HL-60 (cell line): ENCODE data around the gene GAGE10.

Experiments
- DNase-seq, 2 experiments: peaks; one replicate each; pipeline ENCODE4 v3.0.0-alpha.2; 2010 to 2020; ENCODE audit warnings: low read depth in 1 of 2, low spot score in 1 of 2
- H3K27ac ChIP-seq: fragments of 250-450 bp; sonication (Bioruptor Pico); replicated peaks from 2 replicates; pipeline ENCODE4 v1.5.1; 2020; ENCODE audit warnings: mild to moderate bottlenecking, moderate library complexity
- H3K27me3 ChIP-seq: fragments of 250-450 bp; sonication (Bioruptor Pico); 2 replicates; pipeline ENCODE4 v1.5.1; 2021; ENCODE audit warnings: mild to moderate bottlenecking, moderate library complexity; ENCODE audit not compliant: insufficient read depth, poor library complexity, severe bottlenecking
- H3K4me3 ChIP-seq: replicated peaks from 2 replicates; pipeline ENCODE4 v1.5.1; 2011; ENCODE audit warnings: mild to moderate bottlenecking, control low read depth, low read length; ENCODE audit not compliant: insufficient read depth
- GABPA ChIP-seq: IDR thresholded peaks from 2 replicates; pipeline ENCODE4 v1.6.1; 2012; ENCODE audit warnings: low read depth
- POLR2AphosphoS5 ChIP-seq: IDR thresholded peaks from 2 replicates; pipeline ENCODE4 v1.6.1; 2012; ENCODE audit warnings: low read depth
- SPI1 ChIP-seq: IDR thresholded peaks from 2 replicates; pipeline ENCODE4 v1.6.1; 2012; ENCODE audit warnings: low read depth, mild to moderate bottlenecking, borderline replicate concordance
- TF ChIP-seq, protein P1 (sequence below): IDR thresholded peaks from one replicate; pipeline ENCODE4 v1.5.1; 2011; ENCODE audit warnings: low read length, control low read depth, inconsistent platforms; ENCODE audit not compliant: insufficient read depth
- TF ChIP-seq, protein P2 (sequence below): IDR thresholded peaks from 2 replicates; pipeline ENCODE4 v1.6.1; 2012; ENCODE audit warnings: low read depth; ENCODE audit not compliant: insufficient replicate concordance

The GAGE10 gene

DNA sequence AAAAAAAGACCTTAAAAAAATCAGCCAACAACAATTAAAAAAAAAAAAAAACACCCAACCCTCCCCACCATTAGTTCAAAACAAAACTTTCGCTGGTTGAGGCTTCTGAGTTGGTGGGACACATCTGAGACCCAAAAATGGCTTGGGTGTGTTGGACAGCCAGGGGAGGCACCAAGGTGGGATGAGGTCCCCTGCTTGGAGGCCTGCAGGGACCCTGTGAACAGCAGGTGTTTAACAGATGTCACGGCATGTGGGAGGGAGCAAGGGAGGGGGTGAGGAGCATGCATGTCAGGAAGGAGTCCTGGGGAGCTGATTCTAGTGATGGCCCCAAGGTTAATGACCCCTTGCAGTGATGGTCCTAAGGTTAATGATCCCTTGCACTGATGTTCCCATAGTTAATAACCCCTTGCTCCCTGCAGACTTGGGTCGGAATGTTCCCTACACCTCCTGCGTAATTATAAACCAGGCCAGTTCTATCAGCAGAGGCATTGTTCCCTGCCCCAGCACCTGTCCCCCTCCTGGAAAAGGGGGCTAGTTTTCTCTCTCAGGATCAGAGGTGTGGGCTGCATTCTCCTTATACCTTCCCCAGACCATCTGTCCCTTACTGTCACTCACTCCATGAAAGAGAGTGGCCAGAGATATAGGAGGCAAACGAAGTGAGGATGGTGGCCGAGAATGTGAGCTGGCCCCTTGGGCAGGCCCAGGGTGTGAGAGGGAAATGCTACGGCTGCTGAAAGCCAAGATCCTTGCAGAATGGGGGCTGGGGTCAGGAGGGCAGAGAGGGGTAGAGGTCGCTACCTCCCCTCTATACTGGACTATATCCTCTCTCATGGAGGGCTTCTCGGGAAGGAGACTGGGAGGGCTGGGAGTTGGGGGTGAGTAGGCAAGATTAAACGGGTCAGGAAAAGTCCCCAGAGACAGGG is 36.7 kb upstream of the GAGE10 start:
- Histone ChIP-seq H3K27me3 (no peaks in the 10 kb centered on the region), H3K27ac (no peak overlapping the region), H3K4me3 (no peak overlapping the region)
- DNase-seq, result no peak
- no peak for TF ChIP-seq POLR2AphosphoS5
- TF ChIP-seq, protein P1, sequence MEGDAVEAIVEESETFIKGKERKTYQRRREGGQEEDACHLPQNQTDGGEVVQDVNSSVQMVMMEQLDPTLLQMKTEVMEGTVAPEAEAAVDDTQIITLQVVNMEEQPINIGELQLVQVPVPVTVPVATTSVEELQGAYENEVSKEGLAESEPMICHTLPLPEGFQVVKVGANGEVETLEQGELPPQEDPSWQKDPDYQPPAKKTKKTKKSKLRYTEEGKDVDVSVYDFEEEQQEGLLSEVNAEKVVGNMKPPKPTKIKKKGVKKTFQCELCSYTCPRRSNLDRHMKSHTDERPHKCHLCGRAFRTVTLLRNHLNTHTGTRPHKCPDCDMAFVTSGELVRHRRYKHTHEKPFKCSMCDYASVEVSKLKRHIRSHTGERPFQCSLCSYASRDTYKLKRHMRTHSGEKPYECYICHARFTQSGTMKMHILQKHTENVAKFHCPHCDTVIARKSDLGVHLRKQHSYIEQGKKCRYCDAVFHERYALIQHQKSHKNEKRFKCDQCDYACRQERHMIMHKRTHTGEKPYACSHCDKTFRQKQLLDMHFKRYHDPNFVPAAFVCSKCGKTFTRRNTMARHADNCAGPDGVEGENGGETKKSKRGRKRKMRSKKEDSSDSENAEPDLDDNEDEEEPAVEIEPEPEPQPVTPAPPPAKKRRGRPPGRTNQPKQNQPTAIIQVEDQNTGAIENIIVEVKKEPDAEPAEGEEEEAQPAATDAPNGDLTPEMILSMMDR, result no peak

DNA sequence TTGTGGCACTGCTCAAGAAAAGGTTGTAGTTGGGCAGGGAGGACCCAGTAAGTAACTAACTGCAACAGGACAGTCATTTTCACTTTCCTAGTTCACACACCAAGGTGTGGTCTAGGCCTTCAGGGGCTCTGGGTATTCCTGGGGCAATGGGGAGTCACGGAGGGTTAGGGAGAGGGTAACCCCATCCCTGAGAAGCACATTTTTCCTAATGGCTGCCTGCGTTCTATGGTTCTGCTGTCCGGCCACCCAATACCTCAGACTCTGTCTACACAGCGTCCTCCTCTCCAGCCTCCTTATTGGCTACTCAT is 34.8 kb upstream of the GAGE10 start:
- no peak for DNase-seq
- Histone ChIP-seq H3K27me3 (no peaks in the 10 kb centered on the region), H3K4me3 (peak overlapping the region; percentile 55), H3K27ac (peak overlapping the region; percentile 95)
- TF ChIP-seq, protein P2, sequence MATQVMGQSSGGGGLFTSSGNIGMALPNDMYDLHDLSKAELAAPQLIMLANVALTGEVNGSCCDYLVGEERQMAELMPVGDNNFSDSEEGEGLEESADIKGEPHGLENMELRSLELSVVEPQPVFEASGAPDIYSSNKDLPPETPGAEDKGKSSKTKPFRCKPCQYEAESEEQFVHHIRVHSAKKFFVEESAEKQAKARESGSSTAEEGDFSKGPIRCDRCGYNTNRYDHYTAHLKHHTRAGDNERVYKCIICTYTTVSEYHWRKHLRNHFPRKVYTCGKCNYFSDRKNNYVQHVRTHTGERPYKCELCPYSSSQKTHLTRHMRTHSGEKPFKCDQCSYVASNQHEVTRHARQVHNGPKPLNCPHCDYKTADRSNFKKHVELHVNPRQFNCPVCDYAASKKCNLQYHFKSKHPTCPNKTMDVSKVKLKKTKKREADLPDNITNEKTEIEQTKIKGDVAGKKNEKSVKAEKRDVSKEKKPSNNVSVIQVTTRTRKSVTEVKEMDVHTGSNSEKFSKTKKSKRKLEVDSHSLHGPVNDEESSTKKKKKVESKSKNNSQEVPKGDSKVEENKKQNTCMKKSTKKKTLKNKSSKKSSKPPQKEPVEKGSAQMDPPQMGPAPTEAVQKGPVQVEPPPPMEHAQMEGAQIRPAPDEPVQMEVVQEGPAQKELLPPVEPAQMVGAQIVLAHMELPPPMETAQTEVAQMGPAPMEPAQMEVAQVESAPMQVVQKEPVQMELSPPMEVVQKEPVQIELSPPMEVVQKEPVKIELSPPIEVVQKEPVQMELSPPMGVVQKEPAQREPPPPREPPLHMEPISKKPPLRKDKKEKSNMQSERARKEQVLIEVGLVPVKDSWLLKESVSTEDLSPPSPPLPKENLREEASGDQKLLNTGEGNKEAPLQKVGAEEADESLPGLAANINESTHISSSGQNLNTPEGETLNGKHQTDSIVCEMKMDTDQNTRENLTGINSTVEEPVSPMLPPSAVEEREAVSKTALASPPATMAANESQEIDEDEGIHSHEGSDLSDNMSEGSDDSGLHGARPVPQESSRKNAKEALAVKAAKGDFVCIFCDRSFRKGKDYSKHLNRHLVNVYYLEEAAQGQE, result no peak
- TF ChIP-seq GABPA (no peak), POLR2AphosphoS5 (no peak), SPI1 (no peak)
- TF ChIP-seq, protein P1, result no peak

DNA sequence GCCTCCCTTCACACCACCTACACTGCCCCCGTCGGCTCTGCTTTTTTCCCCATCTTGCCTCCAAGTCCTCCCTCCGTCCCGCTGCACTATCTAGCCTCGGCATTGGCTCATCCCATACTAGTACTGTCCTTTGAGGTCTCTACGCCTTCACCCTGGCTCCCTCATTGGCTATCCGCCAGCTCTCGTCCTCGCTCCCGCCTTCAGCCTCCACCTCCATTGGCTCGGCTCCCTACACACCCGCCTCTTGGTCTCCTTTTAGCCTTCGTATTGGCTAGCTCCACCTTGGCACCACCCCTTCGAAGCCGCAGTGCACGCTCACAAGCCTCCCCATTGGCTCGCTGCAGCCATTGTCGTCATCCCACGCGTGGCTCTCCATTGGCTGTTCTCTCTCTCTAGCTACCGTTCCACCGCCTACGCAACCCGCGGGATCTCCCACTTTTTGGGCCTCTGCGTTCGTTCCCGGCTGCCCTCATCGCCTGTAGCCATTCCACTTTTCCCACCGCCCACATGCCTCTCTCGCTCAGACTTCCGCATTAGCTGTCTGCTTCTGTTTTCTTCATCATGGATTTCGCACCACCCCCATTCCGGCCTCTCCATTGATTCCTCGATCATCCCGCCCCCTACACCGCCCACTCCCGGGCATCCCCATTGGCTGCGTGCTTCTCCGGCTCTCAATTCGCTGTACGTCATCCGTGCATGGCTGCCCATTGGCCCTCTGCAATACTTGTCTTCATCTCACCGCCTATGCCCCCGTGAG is 34.3 kb upstream of the GAGE10 start:
- peak; percentile 94 to 98 for DNase-seq
- Histone ChIP-seq H3K27me3 (no peaks in the 10 kb centered on the region), H3K27ac (peak overlapping the region; percentile 95), H3K4me3 (peak overlapping the region; percentile 55)
- TF ChIP-seq POLR2AphosphoS5 (peak; percentile 77), SPI1 (no peak)
- TF ChIP-seq, protein P1, result no peak

DNA sequence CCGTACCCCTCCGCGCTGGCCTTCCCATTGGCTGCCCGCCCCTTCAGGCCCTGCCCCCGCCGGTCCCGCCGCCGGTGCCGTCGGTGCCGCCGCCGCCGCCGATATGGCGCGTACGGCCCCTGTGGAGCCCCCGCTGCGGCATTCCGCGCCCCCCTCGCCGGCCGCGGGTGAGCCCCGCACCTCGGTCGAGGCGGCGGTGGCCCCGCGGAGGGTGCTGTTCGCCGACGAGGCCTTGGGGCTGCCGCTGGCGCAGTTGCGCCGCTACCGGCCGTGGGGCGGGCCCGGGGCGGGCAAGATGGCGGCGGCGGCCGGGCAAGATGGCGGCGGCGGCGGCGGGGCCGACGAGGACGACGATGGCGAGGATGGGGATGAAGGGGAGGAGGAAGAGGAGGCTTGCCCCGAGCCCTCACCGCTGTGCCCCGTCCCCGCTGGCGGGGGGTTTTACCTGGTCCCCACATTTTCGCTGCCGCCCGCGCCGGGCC is 33.6 kb upstream of the GAGE10 start, which contains the start of gene PPP1R3F:
PPP1R3F (plus strand) TSS at position 27 of the 482 bp plus-strand sequence; CDS start at position 104, 77 bp downstream.
- no peak for DNase-seq
- Histone ChIP-seq H3K27ac (peak within 1 kb of the TSS; percentile 95), H3K4me3 (peak within 1 kb of the TSS; percentile 55), H3K27me3 (no peaks in the 10 kb centered on the region)
- TF ChIP-seq SPI1 (no peak), GABPA (no peak), POLR2AphosphoS5 (no peak; the same call in 1 of the 2 replicates)
- TF ChIP-seq, protein P2, result no peak
- TF ChIP-seq, protein P1, result no peak
